Fibroblast of villous mesenchyme (primary cell): Measurements from ENCODE around the gene SMYD3. TPM values are rescaled to one million over a fixed set of nuclear protein-coding genes. Genes with fewer than 3 reads are reported as not detected.

Experiments used
- DNase-seq: peaks from one replicate; pipeline ENCODE4 v3.0.0-alpha.2; 2010; ENCODE audit warnings: low read depth
- H3K4me3 ChIP-seq: 2 replicates; pipeline ENCODE4 v1.5.1; 2011; ENCODE audit warnings: low read depth, mild to moderate bottlenecking, low read length
- CTCF ChIP-seq: IDR thresholded peaks from 2 replicates; pipeline ENCODE4 v1.5.1; 2012; ENCODE audit warnings: low read depth, mild to moderate bottlenecking, low read length; ENCODE audit not compliant: insufficient read depth
- total RNA-seq: library from RNA; depleted of rRNA; stranded (reverse); fragments of >200 nt; gene quantifications from 2 replicates; pipeline ENCODE4 v1.2.3, GENCODE V29; 2012

Gene SMYD3
- total RNA-seq, 1 donor: 35.4 TPM

GRCh38 chr1:245788886-245789285 lies 718.2 kb downstream of the SMYD3 start:
- H3K4me3 ChIP-seq: no peak overlapping the region
- DNase-seq: no peak
- TF ChIP-seq CTCF: no peak

GRCh38 chr1:245788269-245788668 lies 718.8 kb downstream of the SMYD3 start:
- peak; percentile 96 for DNase-seq
- TF ChIP-seq CTCF: no peak
- H3K4me3 ChIP-seq: no peak overlapping the region

- DNase-seq: no peak
- TF ChIP-seq CTCF: no peak
- H3K4me3 ChIP-seq: no peak overlapping the region
These were observed 720.1 kb downstream of the SMYD3 start for GRCh38 chr1:245786948-245787347.

GRCh38 chr1:245779797-245780755 lies 727.0 kb downstream of the SMYD3 start:
- H3K4me3 ChIP-seq: no peak overlapping the region
- TF ChIP-seq CTCF: no peak
- DNase-seq: peak; percentile 13

- DNase-seq: no peak
- TF ChIP-seq CTCF: no peak
These were observed 729.3 kb downstream of the SMYD3 start for GRCh38 chr1:245777752-245778151.

GRCh38 chr1:245776694-245777332 lies 730.3 kb downstream of the SMYD3 start:
- no peak for TF ChIP-seq CTCF
- H3K4me3 ChIP-seq: no peak overlapping the region
- DNase-seq: peak; percentile 16

More at GRCh38 chr1:245777752-245778151, 729.3 kb downstream of the SMYD3 start:
- H3K4me3 ChIP-seq: no peak overlapping the region
